ENCODE data around the gene KMT2A.
"Not testable (repeated sequence)": the region's sequence is repeated elsewhere in the genome, so short reads cannot be mapped to it uniquely, and the experiment has no call there.

Gene KMT2A

DNA sequence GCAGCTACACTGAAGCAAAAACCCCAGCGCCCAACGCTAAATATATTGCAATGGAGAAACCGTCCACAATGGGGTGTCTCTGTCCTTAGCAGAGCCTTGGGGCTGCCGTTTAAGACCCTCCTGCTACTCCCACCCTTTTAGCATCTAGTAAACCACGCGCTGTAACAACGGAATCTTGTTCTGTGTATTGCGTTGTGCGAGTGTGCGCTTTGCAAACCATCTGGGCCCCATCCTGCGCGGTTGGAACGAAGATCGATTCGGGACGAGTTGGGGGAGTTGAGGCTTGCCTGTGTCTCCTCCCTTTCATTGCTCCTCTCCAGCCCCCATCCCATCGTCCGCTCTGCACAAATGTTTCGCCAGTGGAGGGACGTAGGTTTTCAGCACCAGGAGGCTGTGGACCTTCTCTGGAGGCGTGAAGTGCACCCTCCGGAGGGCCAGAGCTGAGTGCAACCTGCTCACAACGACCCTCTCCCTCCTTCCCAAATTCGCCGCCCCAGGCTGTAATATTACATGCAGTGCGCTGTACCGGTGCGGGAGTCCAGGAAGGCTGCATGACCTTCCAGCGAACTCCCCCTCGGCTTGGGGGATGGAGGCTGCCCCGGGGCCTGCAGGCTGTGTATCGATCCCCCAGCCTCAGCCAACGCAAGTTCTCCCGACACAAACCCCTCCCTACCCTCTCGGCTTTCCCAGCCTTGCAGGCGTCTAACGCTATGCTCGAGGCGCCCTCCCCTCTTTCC, 1.6 kb upstream of the KMT2A start:
- DNase-seq: peak in 38 of 56 donors; percentile 17 to 85 (median 46)

DNA sequence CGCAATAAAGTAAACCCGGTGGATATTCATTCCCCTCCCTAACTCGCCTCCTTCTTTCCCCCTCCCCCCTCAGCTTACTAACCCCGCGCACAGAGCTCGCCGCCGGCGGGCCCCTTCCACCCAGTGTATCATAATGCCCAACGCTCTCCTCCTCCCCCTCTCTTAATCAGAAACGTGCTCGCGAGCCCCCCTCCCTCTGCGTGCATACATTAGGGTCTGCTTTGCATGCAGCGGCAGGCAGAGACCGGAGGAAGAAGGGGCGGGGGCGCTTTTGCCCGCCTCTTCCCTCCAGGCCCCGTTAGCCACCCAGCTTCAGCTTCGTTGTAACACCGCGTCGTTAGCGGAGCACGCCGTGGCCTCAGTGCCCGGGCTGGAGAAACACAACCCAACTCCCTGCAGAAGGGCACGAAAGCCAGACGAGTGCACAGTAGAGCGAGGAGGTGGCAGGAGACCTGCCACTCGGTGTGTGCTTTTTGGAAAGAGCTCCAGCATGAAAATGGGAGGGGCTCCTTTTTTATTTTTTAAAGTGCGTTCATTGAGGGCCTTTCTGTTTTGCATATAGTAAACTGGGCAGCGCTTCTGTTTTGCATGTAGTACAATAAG, 901 bp upstream of the KMT2A start:
- DNase-seq: peak in 38 of 56 donors; percentile 24 to 84 (median 62)

DNA sequence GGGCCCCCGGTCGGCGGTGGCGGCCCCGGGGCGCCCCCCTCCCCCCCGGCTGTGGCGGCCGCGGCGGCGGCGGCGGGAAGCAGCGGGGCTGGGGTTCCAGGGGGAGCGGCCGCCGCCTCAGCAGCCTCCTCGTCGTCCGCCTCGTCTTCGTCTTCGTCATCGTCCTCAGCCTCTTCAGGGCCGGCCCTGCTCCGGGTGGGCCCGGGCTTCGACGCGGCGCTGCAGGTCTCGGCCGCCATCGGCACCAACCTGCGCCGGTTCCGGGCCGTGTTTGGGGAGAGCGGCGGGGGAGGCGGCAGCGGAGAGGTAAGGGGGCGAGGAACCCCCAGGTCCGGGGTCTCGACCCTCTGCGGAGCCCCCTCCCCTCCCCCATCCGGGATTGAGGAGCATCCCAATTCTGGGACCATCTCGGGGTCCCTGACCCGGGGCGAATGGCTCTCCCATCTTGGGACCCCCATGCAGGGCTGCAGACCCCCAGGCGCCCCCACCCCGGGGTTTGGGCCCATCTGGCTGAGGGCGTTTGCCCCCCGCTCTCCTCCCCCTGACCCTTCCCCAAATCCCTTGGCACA, 431 bp downstream of the KMT2A start:
- peak in 9 of 56 donors; percentile 7 to 55 (median 40) for DNase-seq

DNA sequence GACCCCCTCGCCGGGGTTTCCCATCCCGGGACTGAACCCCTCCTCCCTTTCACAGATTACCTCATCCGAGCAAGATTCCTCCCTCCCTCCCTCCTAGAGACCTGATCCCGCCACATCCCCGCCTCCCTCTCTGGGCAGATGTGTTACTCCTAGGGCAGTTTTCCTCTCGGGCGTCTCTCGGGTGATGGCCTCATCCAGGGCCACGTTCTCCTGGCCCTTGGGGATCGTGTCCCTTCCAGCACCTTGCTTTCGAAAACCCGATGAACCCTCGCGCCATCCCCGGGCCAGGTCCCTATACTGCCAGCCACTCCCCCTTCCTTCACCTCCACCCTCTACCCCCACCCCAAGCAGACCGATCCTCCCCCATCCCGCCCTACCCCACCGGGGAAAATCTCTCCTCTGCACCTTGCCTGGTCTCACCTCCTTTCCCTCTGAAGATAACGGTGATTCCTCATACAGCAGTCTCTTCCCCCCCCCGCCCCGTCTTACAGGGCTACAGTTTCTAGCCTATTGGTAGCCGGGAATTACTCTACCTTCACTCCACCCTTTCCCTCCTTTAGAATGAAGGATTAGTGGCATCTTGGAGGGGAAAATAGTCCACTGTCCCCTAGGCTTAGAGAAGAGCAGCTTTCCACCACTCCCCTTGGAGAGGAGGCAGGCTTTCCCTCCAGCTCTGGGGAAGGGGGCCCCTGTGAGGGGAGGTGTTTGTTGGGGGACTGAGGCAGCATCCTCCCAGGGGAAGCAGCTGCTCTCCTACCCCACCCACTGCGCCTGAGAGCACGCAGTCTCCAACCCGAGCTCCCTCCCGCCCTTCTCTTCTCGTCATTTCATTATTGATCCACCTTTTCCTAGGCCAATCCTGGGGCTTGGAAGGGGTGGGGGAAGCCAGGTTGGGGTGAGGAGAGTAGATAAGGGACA, 1.2 kb downstream of the KMT2A start:
- peak in 37 of 56 donors; percentile 11 to 74 (median 39) for DNase-seq

DNA sequence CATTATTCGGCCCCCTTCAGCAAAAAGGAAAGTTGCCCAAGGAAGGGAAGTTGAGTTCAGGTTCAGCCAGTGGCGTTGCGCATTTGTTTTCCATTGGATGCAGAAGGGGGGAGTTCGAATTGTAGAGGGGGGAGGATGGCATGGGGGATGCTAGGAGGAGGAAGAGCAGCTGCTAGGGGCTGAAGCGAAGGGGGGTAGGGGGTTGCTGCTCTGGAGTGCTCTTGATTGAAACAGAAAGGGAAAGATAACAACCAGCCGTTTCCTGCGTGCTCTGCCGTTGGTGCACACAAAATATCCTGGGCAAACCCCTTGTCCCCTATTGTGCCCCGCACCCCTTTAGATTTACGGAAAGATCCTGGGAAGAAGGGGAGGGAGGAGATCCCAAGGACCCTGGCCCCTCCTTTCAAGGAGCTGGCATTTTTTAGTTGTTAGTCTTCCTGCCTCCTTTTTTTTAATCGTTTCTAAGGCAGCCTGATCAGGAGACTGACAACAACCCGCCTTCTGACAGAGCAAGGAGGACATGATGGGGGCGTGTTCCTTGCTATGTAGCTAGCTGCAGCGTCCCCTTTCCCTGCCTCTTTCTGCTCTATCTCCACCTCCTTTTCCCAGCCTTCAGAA, 2.1 kb downstream of the KMT2A start:
- peak in 42 of 56 donors; percentile 6 to 87 (median 46) for DNase-seq

DNA sequence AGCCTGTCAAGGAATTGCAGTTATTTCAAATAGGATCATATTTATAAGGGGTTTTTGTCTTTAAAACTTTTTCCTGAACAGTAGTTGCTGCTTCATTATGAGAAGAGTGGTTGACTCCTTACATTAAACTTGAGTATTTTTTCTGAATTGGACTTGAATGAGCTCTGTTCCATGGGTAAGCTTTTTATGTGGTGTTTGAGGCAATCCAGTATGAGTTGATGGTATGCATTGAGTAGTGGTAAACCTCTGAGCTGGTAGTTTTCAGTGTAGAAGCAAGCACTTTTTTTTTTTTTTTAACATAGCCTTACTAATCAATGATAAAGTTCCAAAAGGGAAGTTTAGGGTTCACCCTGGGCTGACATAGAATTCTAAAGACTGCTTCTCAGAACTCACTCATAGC, 3.4 kb downstream of the KMT2A start:
- DNase-seq: no peak

DNA sequence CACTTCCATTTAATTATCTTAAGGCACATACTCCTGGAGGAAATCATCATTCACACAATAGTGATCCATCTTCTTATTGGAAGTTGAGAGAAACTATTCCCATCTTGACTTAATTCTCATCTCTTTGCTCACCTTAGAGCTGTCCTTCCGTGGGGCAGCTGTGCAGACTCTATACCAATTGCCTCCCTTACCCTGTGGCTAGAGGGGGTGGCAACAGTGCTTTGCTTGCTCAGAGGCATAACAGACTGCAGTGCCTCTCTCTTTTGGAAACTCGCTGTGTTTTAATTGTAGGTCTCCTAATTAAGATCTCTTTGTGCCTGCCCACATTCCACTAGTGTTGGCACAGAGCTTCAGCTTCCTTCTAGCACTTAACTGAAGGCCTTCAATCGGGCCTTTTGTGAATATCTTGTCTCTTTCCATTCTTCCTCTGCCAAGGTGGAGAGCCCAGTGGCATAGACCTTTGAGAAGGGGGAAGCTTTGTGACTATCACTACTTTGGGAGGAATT, 5.5 kb downstream of the KMT2A start:
- peak in 3 of 56 donors; percentile 4 to 6 (median 5) for DNase-seq

DNA sequence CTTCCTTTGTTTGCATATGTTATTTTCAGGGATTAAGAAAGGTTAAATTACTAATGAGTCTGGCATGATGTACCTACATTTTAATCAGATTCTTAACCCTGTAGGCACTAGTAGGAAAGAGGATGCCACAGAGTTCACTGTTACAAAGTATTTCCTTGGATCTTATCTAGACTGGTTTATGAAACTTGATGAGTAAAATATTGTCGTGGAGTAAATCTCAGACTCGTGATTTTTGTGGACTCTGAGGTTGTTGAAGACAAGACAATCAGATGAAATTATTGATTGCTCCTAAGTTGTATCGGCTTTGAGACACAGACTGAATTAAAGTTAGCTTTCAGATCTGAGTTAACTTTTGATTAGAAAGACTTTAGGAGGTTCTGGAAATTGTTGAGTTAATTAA, 6.0 kb downstream of the KMT2A start:
- no peak for DNase-seq

DNA sequence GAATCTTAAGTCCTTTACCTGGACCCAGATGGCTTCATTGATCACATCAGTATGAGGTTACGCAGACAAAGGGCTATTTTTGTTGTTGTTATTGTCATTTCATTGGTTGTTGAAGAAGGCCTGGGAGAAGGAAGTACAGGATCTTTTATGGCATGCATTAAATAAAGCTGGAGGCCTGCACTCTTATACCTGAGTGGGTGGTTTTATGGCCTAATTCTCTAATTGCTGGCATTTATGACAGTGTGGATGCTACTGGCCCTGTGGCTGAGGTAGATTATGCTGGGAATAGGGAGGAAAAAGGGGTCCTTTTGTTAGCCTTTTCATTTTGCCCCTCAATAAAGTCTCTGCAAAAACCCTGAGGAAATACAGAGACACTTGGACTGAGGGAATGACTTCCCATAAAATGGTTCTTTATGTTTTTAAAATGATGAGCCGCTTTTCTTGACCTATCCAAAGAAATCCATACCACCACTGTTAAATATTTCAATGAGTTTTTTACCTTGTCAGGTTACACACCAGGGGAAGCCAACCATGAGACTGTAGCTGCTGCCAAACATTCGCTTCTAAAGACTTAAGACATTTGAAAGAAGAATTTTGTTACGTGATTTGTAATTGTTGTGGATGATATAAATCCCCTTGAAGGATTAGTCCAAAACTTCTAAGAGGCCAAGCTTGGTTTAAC, 6.8 kb downstream of the KMT2A start:
- DNase-seq: no peak

DNA sequence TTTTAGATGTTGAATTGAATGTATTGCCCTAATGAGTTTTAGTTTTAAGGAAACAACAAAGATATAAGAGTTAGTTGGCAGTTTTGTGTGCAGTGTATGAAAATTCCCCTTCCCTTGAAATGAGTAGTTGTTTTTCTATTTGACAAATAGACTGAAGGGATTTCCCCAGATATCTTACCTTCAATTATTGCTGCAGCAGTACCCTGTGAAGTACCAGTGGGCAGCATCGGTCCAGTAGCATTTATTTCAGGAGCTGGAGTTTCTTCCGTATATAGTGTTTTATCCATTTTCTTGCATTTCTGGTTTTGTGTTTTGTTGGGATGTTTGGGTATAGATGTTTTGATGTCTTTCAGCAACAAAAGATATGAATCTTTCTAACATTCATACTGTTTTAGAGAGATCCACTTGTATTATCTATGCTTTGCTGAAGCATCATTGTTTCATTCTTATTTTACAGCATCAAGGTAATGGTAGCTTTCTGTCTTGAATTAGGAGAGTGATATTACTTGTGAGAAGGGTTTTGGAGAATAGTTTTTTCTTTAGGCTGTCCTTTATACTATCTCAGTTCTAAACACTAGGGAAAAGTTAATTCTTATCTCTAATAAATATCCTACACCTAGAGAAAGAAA, 7.4 kb downstream of the KMT2A start:
- DNase-seq: no peak

DNA sequence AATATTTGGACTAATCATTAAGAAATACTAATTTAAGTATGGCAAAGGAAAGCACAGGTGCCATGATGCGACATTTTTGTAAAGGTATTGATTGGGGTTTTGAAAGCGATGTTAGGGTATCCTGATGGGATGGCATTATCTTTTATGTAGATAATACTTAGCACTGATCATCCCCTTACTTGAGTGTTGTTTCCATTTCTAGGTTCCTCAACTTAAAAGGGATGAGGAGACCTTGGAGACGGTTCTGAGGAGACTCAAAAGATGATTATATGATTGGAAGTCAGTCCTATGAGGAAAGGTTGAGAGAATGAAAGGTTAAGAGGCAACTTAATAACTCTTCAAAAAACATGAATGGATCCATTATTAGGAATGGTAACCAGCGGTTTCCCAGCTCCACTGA, 11.1 kb downstream of the KMT2A start:
- no peak for DNase-seq

DNA sequence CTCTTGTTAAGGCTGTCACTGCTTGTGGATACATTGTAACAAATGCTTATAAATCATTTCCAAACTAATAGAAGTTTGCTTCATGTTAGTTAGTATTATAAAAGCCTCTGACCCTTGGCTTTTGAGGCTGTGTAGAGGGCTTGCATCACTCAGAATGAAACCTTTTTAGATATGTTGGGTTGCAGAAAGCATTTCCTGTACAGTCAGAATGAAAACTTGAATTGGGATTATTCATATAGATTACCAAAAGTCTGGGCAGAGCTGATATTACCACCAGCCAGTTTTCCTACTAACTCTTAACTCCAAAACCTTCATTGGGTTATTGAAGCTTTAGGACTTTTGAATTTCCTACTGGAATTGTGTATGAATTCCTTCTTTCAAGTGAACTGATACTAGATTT, 12.0 kb downstream of the KMT2A start:
- no peak for DNase-seq

DNA sequence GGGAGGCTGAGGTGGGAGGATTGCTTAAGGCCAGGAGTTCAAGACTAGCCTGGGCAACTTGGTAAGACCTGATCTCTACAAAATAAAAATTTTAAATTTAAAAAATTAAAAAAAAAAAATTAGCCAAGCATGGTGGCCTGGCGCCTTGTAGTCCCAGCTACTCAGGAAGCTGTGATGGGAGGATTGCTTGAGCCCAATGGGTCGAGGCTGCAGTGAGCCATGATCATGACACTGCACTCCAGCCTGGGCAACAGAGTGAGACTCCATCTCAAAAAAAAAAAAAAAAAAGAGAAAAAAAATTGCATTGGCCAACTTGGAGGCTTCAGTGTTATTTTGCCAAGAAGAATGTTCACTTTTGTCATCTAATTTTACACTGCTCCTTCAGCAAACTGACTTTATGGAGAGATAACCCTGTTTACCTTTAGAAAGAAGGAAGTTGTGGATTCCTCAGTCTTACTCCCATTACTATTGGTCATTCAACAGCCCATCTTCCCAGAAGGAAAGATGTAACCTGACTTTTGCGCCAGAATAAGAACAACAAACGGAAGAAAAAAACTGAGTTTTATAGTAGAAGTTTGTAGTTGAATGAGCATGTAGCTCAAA, 13.1 kb downstream of the KMT2A start:
- DNase-seq: no peak

DNA sequence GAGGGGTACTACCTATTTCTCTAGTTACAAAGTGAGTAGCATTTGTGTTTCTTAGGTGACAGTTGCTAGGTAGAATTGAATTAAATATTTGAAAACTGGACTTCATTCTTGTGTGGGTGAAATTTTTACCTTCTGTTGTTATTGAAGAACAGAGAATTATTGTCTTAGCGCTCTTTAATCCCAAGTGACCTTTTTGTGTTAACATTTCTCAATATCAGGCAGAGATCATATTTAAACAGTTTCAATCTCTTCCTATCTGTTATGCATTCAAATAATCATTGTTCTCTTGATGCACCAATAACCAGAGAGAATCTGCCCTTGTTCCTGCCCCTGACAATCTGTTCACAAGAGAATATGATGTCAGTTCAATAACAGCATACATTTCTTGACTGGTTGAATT, 14.2 kb downstream of the KMT2A start:
- DNase-seq: no peak

DNA sequence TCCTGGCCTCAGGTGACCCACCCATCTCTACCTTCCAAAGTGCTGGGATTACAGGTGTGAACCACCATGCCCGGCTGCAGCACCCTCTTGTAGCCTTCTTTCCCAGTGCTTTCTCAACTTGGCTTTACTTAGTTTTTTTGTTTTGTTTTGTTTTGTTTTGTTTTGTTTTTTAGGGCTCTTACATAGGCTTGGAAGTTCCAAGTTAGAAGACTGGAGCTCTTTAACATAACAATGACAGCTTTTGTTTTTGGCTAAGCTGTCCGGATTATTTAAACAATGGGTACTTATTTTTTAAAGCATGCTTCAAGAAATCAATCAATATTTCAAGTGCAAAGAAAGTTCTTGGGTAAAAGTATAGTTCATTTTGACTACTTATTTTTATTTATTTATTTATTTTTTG, 25.9 kb downstream of the KMT2A start:
- DNase-seq: no peak

DNA sequence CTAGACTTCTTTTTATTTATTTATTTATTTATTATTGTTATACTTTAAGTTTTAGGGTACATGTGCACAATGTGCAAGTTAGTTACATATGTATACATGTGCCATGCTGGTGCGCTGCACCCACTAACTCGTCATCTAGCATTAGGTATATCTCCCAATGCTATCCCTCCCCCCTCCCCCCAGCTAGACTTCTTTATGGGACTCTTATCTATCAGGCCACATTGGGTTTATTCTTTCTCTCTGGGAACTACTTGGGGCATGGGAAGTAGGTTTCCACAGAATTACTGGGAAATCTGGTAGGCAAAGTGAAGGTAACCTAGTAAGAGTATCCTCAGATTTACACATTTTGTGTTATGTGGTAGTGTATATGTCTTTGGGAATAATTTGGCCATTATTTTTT, 32.7 kb downstream of the KMT2A start:
- DNase-seq: not testable (repeated sequence)

DNA sequence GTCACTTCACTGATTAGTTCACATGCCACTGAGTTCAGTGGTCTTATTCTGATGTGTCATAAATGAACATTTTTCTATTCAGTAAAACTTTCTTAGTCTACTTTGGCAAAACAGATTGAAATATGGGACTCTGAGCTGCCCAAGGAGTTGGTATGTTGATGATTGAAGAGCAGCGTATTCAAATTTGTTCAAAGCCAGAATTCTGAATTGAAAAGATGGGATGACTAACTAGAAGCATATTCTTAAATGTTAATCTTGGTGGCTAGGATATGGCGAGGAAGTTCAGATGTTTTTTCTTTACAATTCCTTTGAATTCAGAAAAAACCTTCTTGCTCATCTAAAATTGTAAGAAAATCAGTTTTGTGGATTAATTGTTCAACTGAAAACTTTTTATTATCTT, 34.7 kb downstream of the KMT2A start:
- no peak for DNase-seq

DNA sequence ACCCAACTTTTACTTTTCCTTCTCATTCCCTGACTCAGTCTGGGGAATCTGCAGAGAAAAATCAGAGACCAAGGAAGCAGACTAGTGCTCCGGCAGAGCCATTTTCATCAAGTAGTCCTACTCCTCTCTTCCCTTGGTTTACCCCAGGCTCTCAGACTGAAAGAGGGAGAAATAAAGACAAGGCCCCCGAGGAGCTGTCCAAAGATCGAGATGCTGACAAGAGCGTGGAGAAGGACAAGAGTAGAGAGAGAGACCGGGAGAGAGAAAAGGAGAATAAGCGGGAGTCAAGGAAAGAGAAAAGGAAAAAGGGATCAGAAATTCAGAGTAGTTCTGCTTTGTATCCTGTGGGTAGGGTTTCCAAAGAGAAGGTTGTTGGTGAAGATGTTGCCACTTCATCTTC, 37.2 kb downstream of the KMT2A start:
- DNase-seq: no peak

DNA sequence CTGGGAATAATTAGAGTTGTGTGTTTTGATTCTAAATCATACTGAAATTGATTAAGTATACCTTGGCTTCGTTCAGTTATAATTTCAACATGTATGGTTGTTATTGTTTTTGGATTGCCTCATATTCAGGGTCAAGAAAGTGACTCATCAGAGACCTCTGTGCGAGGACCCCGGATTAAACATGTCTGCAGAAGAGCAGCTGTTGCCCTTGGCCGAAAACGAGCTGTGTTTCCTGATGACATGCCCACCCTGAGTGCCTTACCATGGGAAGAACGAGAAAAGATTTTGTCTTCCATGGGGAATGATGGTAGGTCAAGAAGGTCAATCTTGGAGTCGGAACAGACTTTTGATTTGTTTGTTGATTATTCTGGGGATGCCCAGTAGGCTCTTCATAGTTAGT, 40.4 kb downstream of the KMT2A start:
- no peak for DNase-seq

DNA sequence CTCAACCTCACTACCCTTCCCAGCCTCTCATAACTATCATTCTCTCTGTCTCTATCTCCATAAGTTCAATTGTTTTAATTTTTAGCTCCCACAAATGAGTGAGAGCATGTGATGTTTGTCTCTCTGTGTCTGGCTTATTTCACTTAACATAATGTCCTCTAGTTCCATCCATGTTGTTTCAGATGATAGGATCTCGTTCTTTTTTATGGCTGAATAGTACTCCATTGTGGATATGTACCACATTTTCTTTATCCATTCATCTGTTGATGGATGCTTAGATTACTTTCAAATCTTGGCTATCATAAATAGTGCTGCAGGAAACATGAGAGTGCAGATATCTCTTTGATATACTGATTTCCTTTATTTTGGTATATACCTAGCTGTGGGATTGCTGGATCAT, 44.9 kb downstream of the KMT2A start:
- DNase-seq: not testable (repeated sequence)

Data from nucleus accumbens (tissue), 56 donors.